ENCODE measurements around the gene LIX1L.
A peak's percentile ranks its signal among the peaks of the same experiment; 100 is the strongest.

The LIX1L gene

DNA sequence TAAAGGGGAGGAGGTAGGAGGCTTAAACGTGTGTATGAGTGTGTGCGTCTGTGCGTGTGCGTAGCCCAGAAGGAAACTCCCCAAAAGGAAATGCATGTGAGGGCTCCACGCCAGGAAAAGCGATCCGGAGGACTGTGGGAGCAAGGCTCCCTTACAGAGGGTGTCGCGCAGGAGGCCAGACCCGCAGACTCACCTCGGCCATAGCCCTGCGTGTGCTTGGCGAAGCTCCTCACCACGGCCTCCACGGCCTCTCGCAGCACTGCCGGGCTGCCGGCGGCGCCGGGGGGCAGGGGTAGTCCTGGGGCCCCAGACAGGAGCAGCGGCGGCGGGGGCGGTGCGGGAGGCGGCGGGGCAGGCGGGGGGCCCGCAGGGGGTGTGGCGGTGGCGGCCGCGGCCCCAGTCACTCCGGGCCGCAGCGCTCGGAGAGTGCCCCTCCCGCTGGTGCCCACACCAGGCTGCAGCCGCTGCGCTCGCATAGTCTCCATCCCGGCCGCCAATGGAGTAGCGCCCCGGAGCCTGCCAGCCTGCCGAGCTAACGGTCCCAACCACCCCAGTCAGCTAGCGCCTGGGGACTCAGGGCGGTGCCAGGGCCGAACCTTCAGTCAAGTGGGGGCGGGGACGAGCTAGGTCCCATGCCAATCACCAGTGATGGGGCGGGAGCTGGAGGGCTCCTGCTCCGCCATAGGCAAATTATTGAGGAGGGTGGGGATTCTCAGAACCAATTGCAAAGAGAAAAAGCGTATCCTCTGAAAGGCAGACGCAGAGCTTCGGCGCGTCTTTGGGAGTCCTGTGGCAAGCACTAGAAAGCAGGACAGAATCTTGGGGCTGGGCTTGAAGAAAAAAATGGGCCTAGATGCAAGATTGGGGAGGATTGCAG, at the start of gene LIX1L:
LIX1L (minus strand) TSS at position 575 of the 877 bp plus-strand sequence; CDS start at position 485, 90 bp downstream.
- DNase-seq (ENCODE audit: low read depth in 2 of 2) = peak; percentile 88

DNA sequence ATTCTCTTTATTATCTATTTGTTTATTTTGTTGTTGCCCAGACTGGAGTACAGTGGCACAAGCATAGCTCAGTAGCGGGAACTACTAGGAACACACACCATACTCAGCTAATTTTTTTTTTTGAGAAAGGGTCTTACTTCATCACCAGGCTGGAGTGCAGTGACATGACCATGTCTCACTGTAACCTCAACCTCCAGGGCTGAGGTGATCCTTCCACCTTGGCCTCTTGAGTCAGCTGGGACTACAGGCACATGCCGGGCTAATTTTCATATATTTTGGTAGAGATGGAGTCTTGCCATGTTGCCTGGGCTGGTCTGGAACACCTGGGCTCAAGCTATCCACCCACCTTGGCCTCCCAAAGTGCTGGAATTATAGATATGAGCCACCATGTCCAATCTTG, 43.9 kb upstream of the LIX1L start:
- DNase-seq (ENCODE audit: low read depth in 2 of 2) = no peak

DNA sequence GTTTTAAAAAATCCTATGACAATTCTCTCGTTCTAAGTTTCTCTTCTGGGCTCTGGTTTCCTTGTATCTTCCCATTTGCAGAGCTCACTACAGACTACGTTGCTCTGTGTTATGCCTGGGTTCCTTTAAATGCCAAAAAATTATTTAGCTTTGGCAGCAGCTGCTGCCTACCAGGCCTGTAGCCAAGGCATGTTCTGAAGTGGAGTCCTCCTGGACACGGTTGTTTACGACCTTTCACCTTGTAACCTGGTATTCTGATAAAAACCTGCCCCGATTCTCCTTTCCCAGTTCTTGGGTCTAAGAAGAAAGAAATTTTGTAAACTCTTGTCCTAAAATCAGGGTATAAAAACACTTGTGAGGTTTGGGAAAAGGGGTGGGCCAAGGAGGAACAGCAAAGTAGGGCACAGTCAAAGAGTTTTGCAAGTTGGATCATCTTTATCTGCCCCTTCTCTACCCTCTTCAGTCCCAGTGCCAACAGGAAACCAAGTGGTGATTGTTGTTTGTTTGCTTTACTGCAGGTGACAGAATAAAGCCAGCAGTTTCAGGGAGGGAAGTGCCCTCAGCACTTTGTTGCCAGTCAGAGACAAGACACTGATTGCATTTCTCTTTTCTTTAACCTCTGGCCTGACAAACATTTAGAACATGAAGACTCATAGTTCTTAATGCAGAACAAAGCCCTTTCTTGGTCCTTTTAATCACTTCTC, 41.7 kb upstream of the LIX1L start:
- no peak for DNase-seq (ENCODE audit: low read depth in 2 of 2)

DNA sequence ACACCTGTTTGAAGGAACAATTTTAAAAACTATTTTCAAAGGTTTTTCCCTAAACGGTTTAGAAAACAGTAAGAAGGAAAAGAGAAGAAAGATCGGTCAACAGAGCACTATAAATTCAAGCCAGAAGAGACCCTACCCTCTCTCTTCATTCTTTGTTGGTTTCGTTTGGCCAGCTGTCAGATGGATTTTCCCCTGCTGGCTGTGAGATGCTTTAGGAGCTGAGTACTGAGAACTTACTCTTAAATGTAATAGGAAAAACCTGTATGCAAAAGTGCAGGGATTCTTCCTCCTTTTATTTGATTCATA, 39.9 kb upstream of the LIX1L start:
- no peak for DNase-seq (ENCODE audit: low read depth in 2 of 2)

DNA sequence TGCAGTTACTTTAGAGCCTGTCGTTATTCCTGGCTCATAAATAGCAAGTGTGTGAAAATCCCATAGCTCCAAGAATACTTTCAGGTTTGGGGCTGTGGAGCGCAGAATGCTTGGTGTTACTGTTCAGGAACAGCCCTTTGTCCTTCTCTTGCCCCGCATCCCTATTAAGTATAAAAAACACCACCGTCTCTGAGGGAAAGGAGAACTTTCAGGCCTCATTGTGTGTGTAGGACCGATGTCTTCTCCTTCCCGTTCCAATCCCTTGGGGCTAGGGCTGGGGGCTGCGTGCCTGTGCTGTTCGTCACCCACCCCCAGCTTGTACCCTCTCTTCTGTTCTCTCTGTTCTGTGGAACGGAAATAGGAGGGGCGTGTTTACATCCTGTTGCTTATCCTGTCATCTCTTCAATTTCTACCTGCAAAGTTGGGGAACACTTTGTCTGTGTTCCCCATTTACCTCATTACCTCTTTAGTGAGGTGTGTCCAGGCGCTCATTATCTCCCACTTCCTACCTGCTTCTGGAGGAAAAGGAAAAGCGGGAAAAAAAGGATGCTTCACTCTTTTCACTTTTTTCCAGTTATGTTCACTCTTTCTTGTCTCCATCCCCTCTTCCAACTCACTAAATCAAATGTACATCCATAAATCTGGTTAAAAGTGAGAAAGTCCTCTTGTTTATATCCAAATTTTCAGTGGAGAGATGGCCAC, 39.4 kb upstream of the LIX1L start:
- DNase-seq (ENCODE audit: low read depth in 2 of 2) = peak in 1 of 2 donors; percentile 36

DNA sequence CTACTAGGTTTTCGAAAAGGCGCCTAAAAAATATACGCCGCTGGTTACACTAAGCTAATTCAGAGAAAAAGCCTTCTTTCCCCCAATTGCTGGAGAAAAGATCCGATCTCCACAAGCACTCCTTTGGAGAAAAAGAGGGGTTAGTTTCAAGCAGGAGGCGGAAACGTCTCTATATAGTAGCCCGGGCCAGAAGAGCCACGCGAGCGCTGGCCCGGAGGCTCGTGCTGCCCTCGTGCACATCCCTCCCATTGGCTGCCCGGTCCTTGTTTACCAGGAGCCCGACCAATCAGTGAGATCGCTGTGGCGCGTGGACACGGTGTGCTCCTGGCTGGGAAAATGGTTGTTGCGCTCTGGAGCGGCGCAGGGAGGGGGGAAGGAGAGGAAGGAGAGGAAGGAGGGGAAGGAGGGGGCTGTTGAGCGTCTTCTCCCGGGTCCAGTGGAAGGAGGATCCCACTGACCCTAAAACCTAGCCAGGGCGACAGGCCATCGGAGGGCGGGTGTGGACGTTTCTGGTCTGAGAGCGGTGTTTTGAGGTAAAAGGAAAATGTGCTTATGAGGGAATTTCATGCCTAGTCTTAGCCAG, 38.7 kb upstream of the LIX1L start, which contains the start of gene TXNIP:
TXNIP (minus strand) TSS at position 147 of the 583 bp plus-strand sequence. CDS start 313 bp downstream, outside the sequence.
- DNase-seq (ENCODE audit: low read depth in 2 of 2) = peak; percentile 80 to 83

DNA sequence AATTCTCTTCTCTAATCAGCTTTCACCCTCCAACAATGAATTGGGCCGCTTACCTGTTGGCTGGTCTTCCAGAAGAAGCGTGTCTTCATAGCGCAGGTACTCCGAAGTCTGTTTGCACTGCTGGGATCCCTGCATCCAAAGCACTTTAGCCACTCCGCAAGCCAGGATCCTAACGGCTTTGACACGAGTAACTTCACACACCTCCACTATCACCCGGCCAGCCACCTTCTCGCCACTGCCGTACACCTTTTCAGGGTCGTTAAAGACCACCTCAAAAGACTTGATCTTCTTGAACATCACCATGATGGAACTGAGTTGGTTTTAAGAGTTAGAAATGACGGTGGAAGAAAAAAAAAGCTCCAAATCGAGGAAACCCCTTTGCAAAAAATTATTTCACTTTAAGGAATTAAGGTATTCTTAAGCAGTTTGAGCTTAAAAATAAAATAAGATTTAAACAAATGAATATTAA, 38.2 kb upstream of the LIX1L start:
- no peak for DNase-seq (ENCODE audit: low read depth in 2 of 2)

DNA sequence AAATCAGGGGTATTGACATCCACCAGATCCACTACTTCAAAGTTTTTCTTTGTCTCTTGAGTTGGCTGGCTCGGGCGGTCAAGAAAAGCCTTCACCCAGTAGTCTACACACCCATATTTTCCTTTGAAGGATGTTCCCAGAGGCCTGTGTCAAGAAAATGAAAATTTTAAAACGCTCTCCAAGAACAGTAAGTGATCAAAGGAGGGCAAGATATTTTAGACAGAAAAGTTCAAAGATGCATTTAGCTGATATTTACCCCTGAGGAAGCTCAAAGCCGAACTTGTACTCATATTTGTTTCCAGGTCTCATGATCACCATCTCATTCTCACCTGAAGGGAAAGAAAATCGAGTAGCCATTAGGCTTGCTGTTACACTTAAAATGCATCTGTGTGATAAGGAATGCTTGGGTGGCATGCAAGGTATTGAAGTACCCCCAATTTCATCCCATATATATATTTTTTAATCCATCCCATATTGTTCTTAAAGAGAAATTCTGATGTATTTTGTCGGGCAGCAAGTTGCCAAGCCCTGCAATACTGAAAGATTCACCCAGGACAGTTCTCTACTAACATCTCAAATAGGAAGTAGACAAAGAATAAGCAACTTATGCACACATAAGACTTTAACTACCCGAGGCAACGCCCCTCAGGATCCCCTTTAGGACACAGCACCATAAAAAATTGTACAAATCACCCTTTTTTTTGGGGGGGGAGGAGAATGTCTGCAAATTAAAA, 37.5 kb upstream of the LIX1L start:
- DNase-seq (ENCODE audit: low read depth in 2 of 2) = no peak

DNA sequence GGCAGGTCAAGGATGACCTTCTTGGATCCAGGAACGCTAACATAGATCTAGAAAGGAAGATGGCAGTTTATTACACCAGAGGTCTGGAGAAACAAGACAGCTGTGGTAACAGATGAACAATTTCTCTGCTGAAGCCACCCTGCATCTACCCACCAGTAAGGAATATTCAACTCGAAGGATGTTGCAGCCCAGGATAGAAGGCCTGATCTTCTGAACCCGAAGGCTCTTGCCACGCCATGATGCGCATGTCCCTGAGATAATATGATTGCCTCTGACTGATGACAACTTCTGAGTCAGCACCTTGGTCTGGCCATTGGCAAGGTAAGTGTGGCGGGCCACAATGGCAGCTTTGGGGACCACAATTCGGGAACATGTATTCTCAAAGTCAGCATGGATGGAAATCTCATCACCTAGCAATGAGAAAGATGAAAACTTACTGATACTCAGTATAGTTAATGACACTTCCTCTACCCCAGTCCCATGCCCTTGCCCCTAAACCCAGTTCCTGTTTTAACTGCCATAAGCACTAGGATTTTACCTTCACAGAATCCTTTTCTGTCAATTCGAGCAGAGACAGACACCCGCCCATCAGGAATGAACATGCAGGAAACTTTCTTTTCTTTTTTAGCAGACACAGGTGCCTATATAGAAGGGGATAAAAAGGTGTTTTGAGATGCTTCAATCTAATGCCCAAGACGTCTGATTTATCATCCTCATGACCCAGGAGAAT, 36.7 kb upstream of the LIX1L start:
- DNase-seq (ENCODE audit: low read depth in 2 of 2) = no peak

DNA sequence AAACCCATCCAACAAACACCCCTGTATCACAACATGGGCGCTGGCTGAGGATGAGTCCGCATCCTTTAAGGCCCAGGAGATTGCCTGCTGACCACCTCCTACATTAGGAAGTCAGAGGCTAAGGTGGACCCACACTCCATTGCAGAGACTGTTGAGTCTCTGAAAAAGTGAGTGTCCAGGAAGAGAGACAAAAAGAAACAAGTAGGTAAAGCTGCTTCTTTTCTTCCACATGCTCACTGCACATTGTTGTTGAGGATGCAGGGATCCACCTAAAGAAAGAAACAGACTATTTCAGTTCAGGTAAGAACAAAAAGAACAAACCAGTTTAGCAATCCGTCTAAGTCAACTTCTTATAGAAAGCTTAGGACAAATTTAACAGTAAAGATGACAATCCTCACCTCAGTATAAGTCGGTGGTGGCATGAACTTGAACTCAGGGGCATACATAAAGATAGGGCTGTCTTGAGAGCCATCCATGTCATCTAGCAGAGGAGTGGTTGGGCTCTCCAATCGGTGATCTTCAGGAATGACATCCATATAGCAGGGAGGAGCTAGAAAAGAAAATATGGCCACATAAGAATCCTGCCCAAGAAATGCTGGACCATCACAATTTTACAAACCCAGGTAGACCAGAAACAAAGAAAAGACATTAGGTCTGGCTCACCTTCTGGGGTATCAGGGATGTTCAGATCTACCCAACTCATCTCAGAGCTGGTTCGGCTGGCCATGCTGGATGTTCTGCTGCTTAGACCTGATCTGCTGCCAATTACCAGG, 36.0 kb upstream of the LIX1L start:
- DNase-seq (ENCODE audit: low read depth in 2 of 2) = no peak

DNA sequence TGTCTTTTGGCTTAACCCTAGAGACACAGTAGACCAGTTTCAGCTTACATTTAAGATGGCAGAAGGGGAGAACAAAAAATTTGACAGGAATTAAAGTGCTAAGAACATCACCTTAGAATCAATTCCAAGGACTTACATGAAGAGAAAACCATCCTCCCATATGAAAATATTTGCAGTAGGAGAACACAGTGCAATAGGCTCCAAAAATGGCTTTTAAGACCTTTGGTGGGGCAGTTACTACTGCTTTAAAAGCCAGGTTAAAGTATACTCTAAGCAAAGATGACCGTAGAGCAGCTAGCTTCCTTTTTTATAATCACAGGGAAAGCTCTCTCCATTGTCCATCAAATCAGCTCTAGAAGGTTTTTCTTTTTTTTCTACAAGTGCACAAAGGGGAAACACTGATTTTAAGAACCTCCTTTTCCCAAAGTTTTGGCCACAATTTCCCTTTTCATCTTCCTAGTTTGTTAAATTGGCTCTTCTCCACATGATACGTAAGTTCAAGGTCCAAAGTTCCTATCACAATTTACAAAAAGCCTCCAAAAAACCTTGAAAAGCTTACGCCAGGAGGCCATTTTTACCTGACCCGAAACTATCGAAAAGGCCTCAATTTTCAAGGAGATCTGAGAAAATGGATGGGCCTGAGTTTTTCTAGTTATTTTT, 35.3 kb upstream of the LIX1L start:
- no peak for DNase-seq (ENCODE audit: low read depth in 2 of 2)

DNA sequence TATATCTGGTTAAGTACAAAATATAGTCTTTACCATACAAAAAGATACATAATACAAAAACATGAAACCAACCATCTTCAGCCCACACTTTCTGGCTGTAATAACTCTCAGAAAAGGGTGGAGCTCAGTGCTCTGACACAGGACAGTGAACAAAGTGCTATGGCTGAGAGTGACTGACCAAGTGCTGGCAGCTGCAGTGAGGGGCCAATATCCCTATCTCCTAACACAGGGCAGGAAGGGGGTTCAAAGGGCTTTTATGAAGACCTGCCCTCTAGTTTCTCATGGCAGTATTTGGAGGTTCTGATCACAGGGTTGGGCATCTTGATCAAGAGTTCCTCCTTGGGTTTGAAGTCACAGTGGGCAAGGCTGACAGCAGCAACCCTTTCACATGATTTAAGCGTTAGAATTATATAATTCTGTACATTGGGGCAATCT, 34.7 kb upstream of the LIX1L start:
- DNase-seq (ENCODE audit: low read depth in 2 of 2) = no peak

DNA sequence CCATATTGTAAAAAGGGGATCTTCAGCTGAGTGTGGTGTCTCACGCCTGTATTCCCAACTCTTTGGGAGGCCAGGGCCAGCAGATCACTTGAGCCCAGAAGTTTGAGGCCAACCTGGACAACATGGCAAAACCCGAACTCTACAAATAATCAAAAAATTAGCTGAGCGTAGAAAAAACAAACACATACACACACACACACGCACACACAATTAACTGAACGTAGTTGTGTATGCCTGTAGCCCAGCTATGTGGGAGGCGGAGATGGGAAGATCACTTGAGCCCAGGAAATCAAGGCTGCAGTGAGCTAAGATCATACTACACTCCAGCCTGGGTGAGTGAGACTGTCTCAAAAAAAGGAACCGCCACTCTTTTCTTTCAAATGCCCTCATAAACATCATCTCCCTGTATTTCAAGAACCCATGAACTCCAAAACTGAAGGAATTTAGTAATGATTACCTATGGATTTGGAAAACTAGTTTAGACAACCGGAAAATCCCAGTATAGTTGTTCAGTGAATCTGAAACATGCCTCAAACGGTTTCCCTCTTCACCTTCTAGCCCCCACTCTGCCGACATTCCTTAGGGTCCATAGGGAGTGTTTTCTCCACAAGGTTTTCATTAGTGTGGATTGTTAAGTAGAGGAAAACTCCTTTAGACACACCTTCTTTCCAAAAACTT, 34.1 kb upstream of the LIX1L start:
- DNase-seq (ENCODE audit: low read depth in 2 of 2) = no peak

DNA sequence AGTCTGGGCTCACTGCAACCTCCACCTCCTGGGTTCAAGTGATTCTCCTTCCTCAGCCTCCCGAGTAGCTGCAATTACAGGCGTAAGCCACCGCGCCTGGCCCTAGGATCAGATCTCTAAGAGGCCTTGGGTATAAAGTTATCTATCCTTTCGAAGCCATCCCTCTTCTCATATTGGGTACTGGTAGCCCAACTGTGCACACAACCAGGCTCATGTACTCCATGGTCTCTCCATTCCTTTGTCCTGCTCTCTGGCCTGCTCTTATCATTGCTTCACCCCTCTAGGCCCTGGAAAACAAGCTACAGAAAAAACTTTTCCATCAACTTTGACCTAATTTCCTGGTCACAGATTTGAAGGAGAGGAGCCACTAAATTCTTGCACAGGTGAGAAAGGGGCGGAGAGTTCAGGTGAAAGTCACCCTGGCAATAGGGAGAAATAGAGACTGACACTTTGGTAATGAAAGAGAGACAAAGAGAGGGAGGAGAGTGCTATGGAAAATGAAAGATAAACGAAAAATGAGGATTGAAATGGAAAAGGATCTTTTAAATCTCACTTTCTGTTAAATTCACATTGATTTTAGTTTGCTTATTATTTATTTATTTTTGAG, 32.5 kb upstream of the LIX1L start:
- DNase-seq (ENCODE audit: low read depth in 2 of 2) = no peak

DNA sequence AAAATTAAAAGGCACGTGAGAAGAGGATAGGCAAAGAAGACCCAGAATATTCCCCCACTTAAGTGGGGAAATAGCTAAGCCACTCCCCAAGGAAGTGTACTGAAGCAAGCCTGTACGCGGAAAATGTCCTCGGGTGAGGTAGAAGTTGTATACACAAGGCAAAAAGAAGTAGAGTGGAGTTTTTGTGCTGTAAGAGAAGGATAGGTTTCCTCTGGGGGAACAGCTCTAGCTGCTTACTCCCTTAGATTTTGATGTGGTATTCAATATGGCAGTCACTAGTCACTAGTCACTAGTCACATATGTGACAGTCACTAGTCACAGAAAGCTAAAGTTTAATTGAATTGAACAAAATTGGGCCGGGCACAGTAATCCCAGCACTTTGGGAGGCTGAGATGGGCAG, 31.0 kb upstream of the LIX1L start:
- no peak for DNase-seq (ENCODE audit: low read depth in 2 of 2)

DNA sequence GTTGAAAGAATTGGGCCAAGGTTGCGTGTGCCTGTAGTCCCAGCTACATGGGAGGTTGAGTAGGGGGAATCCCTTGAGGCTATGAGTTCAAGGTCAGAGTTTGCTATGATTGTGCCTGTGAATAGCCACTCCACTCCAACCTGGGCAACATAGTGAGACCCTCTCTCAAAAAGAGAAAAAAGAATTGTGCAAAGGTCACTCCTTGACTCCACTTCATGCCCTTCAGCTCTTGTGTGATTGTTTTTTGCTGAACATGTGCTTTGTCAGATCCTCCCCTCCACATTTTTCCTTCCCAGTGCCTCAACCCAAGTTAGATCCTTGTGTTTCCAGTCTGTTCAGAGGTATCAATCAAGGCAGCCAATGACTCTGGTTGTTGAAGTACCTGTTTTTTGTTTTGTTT, 30.1 kb upstream of the LIX1L start:
- DNase-seq (ENCODE audit: low read depth in 2 of 2) = no peak

DNA sequence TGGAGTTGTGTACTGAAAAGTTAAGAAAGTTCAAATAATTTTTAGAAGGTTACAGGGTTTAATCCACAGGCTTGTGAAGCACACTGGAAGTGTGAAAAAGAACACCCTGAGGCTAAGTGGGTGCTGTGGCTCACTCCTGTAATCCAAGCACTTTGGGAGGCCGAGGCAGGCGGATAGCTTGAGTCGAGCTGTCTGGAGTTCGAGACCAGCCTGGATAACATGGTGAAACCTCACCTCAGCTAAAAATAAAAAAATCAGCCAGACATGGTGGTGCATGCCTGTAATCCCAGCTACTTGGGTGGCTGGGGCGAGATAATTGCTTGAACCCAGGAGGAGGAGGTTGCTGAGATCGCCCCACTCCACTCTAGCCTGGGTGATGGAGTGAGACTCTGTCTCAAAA, 28.7 kb upstream of the LIX1L start:
- DNase-seq (ENCODE audit: low read depth in 2 of 2) = no peak

Data from stimulated activated CD4-positive, alpha-beta T cell treated with anti-CD3 and anti-CD28 coated beads, Interleukin-1b, Interleukin-23, amount 100 ng/mL, for 4 hours (primary cell).